Stimulated activated CD4-positive, alpha-beta T cell treated with anti-CD3 and anti-CD28 coated beads, Interleukin-1b, Interleukin-23, amount 100 ng/mL, for 48 hours (primary cell): ENCODE results near the gene NFATC2.
"Not testable (repeated sequence)": the region's sequence is repeated elsewhere in the genome, so short reads cannot be mapped to it uniquely, and the experiment has no call there.

Experiments used
- DNase-seq: peaks from one replicate; pipeline ENCODE4 v3.0.0-alpha.2; 2020

The NFATC2 gene

GRCh38 chr20:51345601-51346101, 196.9 kb downstream of the NFATC2 start:
- DNase-seq = no peak

GRCh38 chr20:51343802-51344201, 198.7 kb downstream of the NFATC2 start:
- DNase-seq = not testable (repeated sequence)

- no peak for DNase-seq
Observed at GRCh38 chr20:51342510-51343236, 199.8 kb downstream of the NFATC2 start.

GRCh38 chr20:51341581-51341980, 200.9 kb downstream of the NFATC2 start:
- DNase-seq = no peak

- DNase-seq = no peak
Observed at GRCh38 chr20:51340451-51340840, 202.1 kb downstream of the NFATC2 start.

GRCh38 chr20:51339721-51340450, 202.6 kb downstream of the NFATC2 start:
- no peak for DNase-seq

- DNase-seq = no peak
Observed at GRCh38 chr20:51338692-51339440, 203.7 kb downstream of the NFATC2 start.

GRCh38 chr20:51337126-51337805, 205.3 kb downstream of the NFATC2 start:
- no peak for DNase-seq
